GM12878 (cell line): ENCODE results near the gene ANK3. TPM values are rescaled to one million over a fixed set of nuclear protein-coding genes. Genes with fewer than 3 reads are reported as not detected.

ENCODE experiments used
- ATAC-seq: fragments of 200-7000 bp; cut with Tn5 transposase; 3 replicates; pipeline ENCODE4 v1.9.1; 2020; ENCODE audit warnings: mild to moderate bottlenecking, moderate library complexity
- BruUV-seq: library from RNA; stranded (reverse); fragments of 400-500 nt; replicated peaks from 2 replicates; lab custom pipeline; 2021; lab: Mats Ljungman, UMichigan
- CTCF ChIA-PET: fragments of 300-600 bp; sonication (Branson Sonifier 250); formaldehyde crosslinking; extraction: SDS; loops from one replicate; lab custom pipeline; 2021; ENCODE audit warnings: inconsistent platforms; lab: Yijun Ruan, JAX
- POLR2A ChIA-PET: fragments of 350-600 bp; formaldehyde crosslinking; extraction: SDS; loops from one replicate; lab custom pipeline; 2021; ENCODE audit warnings: inconsistent platforms; lab: Charles Lee
- RAD21 ChIA-PET: fragments of 300-600 bp; sonication (Branson Sonifier 250); formaldehyde crosslinking; loops from one replicate; lab custom pipeline; 2023; ENCODE audit warnings: antibody characterized with exemption; ENCODE audit not compliant: unreplicated experiment; lab: Charles Lee
- SMC1A ChIA-PET: fragments of 300-600 bp; sonication (Branson Sonifier 250); formaldehyde crosslinking; loops from one replicate; lab custom pipeline; 2023; ENCODE audit not compliant: unreplicated experiment, uncharacterized antibody; lab: Charles Lee
- DNase-seq: peaks from one replicate; pipeline ENCODE4 v3.0.0-alpha.2; 2011; ENCODE audit warnings: low read depth, low spot score
- FAIRE-seq: peaks from 3 replicates; lab custom pipeline; 2011; peaks lifted over from hg19 to GRCh38; lab: Jason Lieb, UNC
- H2AFZ ChIP-seq: 2 replicates; pipeline ENCODE4 v1.6.0; 2011; ENCODE audit warnings: low read depth, low read length, control low read depth; ENCODE audit not compliant: control insufficient read depth
- H3K27ac ChIP-seq: 2 replicates; pipeline ENCODE4 v1.5.1; 2011; ENCODE audit warnings: control low read depth; ENCODE audit not compliant: control insufficient read depth, insufficient read depth
- H3K27me3 ChIP-seq, 2 experiments: replicated peaks in 1 of 2; 2 replicates each; pipeline versions ENCODE4 v1.6.0 to v1.6.1; 2011; ENCODE audit warnings: low read length in 1 of 2; ENCODE audit not compliant: control insufficient read depth in 2 of 2, insufficient read depth in 2 of 2
- H3K36me3 ChIP-seq, 2 experiments: 2 replicates each; pipeline ENCODE4 v1.5.1; 2011; ENCODE audit warnings: low read length in 1 of 2; ENCODE audit not compliant: control insufficient read depth in 2 of 2, insufficient read depth in 2 of 2
- H3K4me1 ChIP-seq: 2 replicates; pipeline ENCODE4 v1.6.1; 2011; ENCODE audit warnings: mild to moderate bottlenecking, low read length, moderate library complexity, mixed read lengths; ENCODE audit not compliant: control insufficient read depth, insufficient read depth
- H3K4me2 ChIP-seq: 2 replicates; pipeline ENCODE4 v1.6.0; 2011; ENCODE audit warnings: control low read depth; ENCODE audit not compliant: control insufficient read depth, insufficient read depth
- H3K4me3 ChIP-seq: fragments of 200-600 bp; sonication (generic); 2 replicates; pipeline ENCODE4 v1.5.1; 2016
- H3K79me2 ChIP-seq: 2 replicates; pipeline ENCODE4 v1.6.0; 2011; ENCODE audit warnings: low read length; ENCODE audit not compliant: control insufficient read depth, insufficient read depth
- H3K9ac ChIP-seq: 2 replicates; pipeline ENCODE4 v1.8.0; 2011; ENCODE audit warnings: low read length, control low read depth, mixed read lengths; ENCODE audit not compliant: control insufficient read depth, insufficient read depth
- H3K9me3 ChIP-seq: replicated peaks from 3 replicates; pipeline ENCODE4 v1.5.1; 2011; ENCODE audit warnings: mild to moderate bottlenecking, low read length; ENCODE audit not compliant: control insufficient read depth, insufficient read depth
- H4K20me1 ChIP-seq: 2 replicates; pipeline ENCODE4 v1.6.0; 2011; ENCODE audit not compliant: control insufficient read depth, insufficient read depth
- CBX5 ChIP-seq: sonication (generic); IDR thresholded peaks from 2 replicates; pipeline ENCODE4 v1.6.1; 2016; ENCODE audit warnings: low read depth, moderate library complexity, mild to moderate bottlenecking, inconsistent platforms
- DPF2 ChIP-seq: fragments of 450-650 bp; IDR thresholded peaks from 2 replicates; pipeline ENCODE4 v1.6.1; 2017; ENCODE audit warnings: mild to moderate bottlenecking
- PAX8 ChIP-seq: fragments of 450-650 bp; IDR thresholded peaks from 2 replicates; pipeline ENCODE4 v1.6.1; 2017; ENCODE audit warnings: mild to moderate bottlenecking, moderate library complexity
- SMAD5 ChIP-seq: IDR thresholded peaks from 2 replicates; pipeline ENCODE4 v1.6.1; 2016; ENCODE audit warnings: antibody characterized with exemption, low read depth
- ZZZ3 ChIP-seq: IDR thresholded peaks from 2 replicates; pipeline ENCODE4 v1.6.1; 2011; ENCODE audit warnings: low read depth; ENCODE audit not compliant: control insufficient read depth, insufficient read length
- WGBS: methylation state at CpG from one replicate; pipeline ENCODE4 v1.1.6; 2016; ENCODE audit warnings: low lambda C conversion rate; ENCODE audit not compliant: insufficient replicate concordance, insufficient coverage; ENCODE audit errors: missing lambda C conversion rate; 5-methylcytosine and 5-hydroxymethylcytosine counted together
- in situ Hi-C: fragments of 300-500 bp; cut with MboI; formaldehyde crosslinking; loops from 9 replicates; pipeline ENCODE4 v1.14.3; 2018; ENCODE audit warnings: mixed read lengths
- intact Hi-C: fragments of 100-400 bp; cut with micrococcal nuclease; formaldehyde crosslinking; loops from one replicate; pipeline ENCODE4 v1.14.2; 2022; ENCODE audit not compliant: unreplicated experiment
- polyA plus RNA-seq, 11 experiments: library from polyadenylated mRNA; depleted of rRNA in 4 of 11; unstranded in 6 of 11; stranded (reverse) in 5 of 11; fragments of >200 nt; fragmentation: Nextera tagmentation in 4 of 11; fragmentation: Illumina TruSeq in 1 of 11; extraction: Ambion mirVana in 4 of 11; extraction: Trizol in 1 of 11; gene quantifications; 1 replicate in 1 of 11; 2 replicates in 10 of 11; pipeline versions ENCODE4 v1.2.1 to v1.2.3, GENCODE V29; 2011 to 2016; ENCODE audit warnings: inconsistent platforms in 2 of 11, missing spikeins in 2 of 11, low read depth in 1 of 11
- total RNA-seq, 4 experiments: library from RNA; depleted of rRNA in 3 of 4; stranded (reverse); fragments of >200 nt in 3 of 4; fragmentation: Illumina TruSeq in 1 of 4; extraction: Trizol in 1 of 4; gene quantifications; 2 replicates each; pipeline versions ENCODE4 v1.2.1 to v1.2.3, GENCODE V29; 2013 to 2021
- TF ChIP-seq, protein P1 (sequence below): fragments of 450-650 bp; IDR thresholded peaks from 2 replicates; pipeline ENCODE4 v1.6.1; 2017; ENCODE audit warnings: mild to moderate bottlenecking, moderate library complexity
- TF ChIP-seq, protein P2 (sequence below): fragments of 450-650 bp; conservative IDR thresholded peaks from 2 replicates; pipeline ENCODE4 v1.6.1; 2017; ENCODE audit warnings: mild to moderate bottlenecking, moderate library complexity

The ANK3 gene
- total and polyA plus RNA-seq, 10 of the 15 experiments (the other 5 are each of a cell fraction or from before 2014, with no cell fraction given), result 0.06 to 0.82 (median 0.20) TPM; not detected in 2

GRCh38 chr10:60262647-60263126 is 127.0 kb downstream of the ANK3 start:
- no peak for ATAC-seq
- SMC1A ChIA-PET, result interaction anchor here (0.7 to 2.2 kb wide), 2 partner anchors 9 to 24 kb away, joined by 3 to 7 read pairs; no protein-coding TSS in a partner anchor

More at GRCh38 chr10:60262647-60263126, 127.0 kb downstream of the ANK3 start:
- Histone ChIP-seq H3K4me2 (no peak overlapping the region), H4K20me1 (no peaks in the 10 kb centered on the region), H2AFZ (no peak overlapping the region), H3K27me3 (no peaks in the 10 kb centered on the region; a peak in 1 of 4 replicates), H3K79me2 (no peaks in the 10 kb centered on the region), H3K36me3 (no peaks in the 10 kb centered on the region), H3K4me1 (no peaks in the 10 kb centered on the region), H3K9me3 (no peaks in the 10 kb centered on the region), H3K4me3 (no peak overlapping the region), H3K9ac (no peak overlapping the region), H3K27ac (no peak overlapping the region)
- ChIA-PET RAD21 (interaction anchor here (1.5 kb wide), 1 partner anchor 59 kb away, joined by 4 read pairs; no protein-coding TSS in a partner anchor), CTCF (interaction anchor here (0.8 kb wide), 1 partner anchor 59 kb away, joined by 3 read pairs; no protein-coding TSS in a partner anchor), POLR2A (interaction anchor here (0.8 kb wide), 1 partner anchor 1855 kb away, joined by 3 read pairs; no protein-coding TSS in a partner anchor)
- FAIRE-seq (no peak), DNase-seq (no peak)
- WGBS, result 41% methylated on average over 3 of the region's 3 CpGs
- in situ Hi-C loops (no loop called here), intact Hi-C loops (no loop called here)
- TF ChIP-seq CBX5 (no peak), ZZZ3 (no peak), PAX8 (no peak), SMAD5 (no peak), DPF2 (no peak)
- TF ChIP-seq, protein P1, sequence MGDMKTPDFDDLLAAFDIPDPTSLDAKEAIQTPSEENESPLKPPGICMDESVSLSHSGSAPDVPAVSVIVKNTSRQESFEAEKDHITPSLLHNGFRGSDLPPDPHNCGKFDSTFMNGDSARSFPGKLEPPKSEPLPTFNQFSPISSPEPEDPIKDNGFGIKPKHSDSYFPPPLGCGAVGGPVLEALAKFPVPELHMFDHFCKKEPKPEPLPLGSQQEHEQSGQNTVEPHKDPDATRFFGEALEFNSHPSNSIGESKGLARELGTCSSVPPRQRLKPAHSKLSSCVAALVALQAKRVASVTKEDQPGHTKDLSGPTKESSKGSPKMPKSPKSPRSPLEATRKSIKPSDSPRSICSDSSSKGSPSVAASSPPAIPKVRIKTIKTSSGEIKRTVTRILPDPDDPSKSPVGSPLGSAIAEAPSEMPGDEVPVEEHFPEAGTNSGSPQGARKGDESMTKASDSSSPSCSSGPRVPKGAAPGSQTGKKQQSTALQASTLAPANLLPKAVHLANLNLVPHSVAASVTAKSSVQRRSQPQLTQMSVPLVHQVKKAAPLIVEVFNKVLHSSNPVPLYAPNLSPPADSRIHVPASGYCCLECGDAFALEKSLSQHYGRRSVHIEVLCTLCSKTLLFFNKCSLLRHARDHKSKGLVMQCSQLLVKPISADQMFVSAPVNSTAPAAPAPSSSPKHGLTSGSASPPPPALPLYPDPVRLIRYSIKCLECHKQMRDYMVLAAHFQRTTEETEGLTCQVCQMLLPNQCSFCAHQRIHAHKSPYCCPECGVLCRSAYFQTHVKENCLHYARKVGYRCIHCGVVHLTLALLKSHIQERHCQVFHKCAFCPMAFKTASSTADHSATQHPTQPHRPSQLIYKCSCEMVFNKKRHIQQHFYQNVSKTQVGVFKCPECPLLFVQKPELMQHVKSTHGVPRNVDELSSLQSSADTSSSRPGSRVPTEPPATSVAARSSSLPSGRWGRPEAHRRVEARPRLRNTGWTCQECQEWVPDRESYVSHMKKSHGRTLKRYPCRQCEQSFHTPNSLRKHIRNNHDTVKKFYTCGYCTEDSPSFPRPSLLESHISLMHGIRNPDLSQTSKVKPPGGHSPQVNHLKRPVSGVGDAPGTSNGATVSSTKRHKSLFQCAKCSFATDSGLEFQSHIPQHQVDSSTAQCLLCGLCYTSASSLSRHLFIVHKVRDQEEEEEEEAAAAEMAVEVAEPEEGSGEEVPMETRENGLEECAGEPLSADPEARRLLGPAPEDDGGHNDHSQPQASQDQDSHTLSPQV, result no peak
- TF ChIP-seq, protein P2, sequence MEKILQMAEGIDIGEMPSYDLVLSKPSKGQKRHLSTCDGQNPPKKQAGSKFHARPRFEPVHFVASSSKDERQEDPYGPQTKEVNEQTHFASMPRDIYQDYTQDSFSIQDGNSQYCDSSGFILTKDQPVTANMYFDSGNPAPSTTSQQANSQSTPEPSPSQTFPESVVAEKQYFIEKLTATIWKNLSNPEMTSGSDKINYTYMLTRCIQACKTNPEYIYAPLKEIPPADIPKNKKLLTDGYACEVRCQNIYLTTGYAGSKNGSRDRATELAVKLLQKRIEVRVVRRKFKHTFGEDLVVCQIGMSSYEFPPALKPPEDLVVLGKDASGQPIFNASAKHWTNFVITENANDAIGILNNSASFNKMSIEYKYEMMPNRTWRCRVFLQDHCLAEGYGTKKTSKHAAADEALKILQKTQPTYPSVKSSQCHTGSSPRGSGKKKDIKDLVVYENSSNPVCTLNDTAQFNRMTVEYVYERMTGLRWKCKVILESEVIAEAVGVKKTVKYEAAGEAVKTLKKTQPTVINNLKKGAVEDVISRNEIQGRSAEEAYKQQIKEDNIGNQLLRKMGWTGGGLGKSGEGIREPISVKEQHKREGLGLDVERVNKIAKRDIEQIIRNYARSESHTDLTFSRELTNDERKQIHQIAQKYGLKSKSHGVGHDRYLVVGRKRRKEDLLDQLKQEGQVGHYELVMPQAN, result no peak
- no TSS peak for BruUV-seq
